Vagina (tissue), 2 donors: ENCODE data around the gene MED13L.

Experiments used
- CTCF ChIP-seq, 3 experiments: fragments of 450-650 bp in 2 of 3; fragments of 200-600 bp in 1 of 3; sonication (generic) in 1 of 3; IDR thresholded peaks; one replicate each; pipeline ENCODE4 v1.5.1; 2017 to 2019; ENCODE audit warnings: antibody characterized with exemption in 3 of 3, mild to moderate bottlenecking in 2 of 3, moderate library complexity in 2 of 3
- POLR2A ChIP-seq, 2 donors: fragments of 450-650 bp; IDR thresholded peaks; one replicate each; pipeline ENCODE4 v1.6.1; 2017; ENCODE audit warnings: antibody characterized with exemption in 2 of 2, mild to moderate bottlenecking in 2 of 2, moderate library complexity in 2 of 2
- POLR2AphosphoS5 ChIP-seq, 2 donors: sonication (generic); formaldehyde crosslinking; IDR thresholded peaks; one replicate each; pipeline ENCODE4 v1.9.0; 2017; ENCODE audit warnings: antibody characterized with exemption in 2 of 2, mild to moderate bottlenecking in 2 of 2, low read depth in 1 of 2; ENCODE audit not compliant: insufficient read depth in 1 of 2

- TF ChIP-seq CTCF (IDR thresholded peaks at IDR 0.05) (no peak), POLR2A (IDR thresholded peaks at IDR 0.05) (no peak), POLR2AphosphoS5 (IDR thresholded peaks at IDR 0.05; ENCODE audit: insufficient read depth in 1 of 2, low read depth in 1 of 2) (no peak)
Measured at GRCh38 chr12:116093915-116094314, 183.6 kb downstream of the MED13L start.
